Measurements from ENCODE around the gene PTPRM. TPM values are rescaled to one million over a fixed set of nuclear protein-coding genes. Genes with fewer than 3 reads are reported as not detected.
A peak's percentile ranks its signal among the peaks of the same experiment; 100 is the strongest.

The PTPRM gene
- total and polyA plus RNA-seq, 4 donors, result 61.1 to 146 (median 87.5) TPM

DNA sequence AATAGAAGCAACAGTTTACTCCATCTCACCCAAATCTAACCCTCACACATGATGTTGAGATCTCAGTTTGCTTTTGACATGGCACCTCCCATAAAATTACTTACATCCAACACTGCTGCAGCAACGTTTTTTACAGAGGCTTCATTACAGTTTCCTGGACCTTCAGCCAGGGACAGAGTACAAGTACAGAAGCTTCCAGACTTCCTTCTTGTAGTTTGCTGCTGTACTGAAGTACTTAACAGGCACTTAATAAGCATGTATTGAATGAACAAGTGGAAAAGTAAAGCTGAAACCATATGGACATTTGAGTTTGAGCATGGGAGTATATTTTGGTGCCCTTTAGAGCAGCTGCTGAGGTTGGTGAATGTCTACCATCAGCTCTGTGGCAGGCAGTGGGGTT lies 514.2 kb downstream of the PTPRM start:
- H3K27me3 ChIP-seq (ENCODE audit: control insufficient read depth in 3 of 3, insufficient read depth in 3 of 3, low read length in 2 of 3), result no peaks in the 10 kb centered on the region
- TF ChIP-seq, protein P1, sequence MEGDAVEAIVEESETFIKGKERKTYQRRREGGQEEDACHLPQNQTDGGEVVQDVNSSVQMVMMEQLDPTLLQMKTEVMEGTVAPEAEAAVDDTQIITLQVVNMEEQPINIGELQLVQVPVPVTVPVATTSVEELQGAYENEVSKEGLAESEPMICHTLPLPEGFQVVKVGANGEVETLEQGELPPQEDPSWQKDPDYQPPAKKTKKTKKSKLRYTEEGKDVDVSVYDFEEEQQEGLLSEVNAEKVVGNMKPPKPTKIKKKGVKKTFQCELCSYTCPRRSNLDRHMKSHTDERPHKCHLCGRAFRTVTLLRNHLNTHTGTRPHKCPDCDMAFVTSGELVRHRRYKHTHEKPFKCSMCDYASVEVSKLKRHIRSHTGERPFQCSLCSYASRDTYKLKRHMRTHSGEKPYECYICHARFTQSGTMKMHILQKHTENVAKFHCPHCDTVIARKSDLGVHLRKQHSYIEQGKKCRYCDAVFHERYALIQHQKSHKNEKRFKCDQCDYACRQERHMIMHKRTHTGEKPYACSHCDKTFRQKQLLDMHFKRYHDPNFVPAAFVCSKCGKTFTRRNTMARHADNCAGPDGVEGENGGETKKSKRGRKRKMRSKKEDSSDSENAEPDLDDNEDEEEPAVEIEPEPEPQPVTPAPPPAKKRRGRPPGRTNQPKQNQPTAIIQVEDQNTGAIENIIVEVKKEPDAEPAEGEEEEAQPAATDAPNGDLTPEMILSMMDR (IDR thresholded peaks at IDR 0.05; ENCODE audit: control extremely low read depth, extremely low read depth), result no peak
- H3K36me3 ChIP-seq (ENCODE audit: control insufficient read depth in 4 of 4, insufficient read depth in 4 of 4, low read length in 4 of 4), result peaks cover 2 to 6% (median 2%) of the 10 kb centered on the region in 4 donors
- H3K9me3 ChIP-seq (ENCODE audit: control insufficient read depth in 4 of 4, insufficient read depth in 3 of 4, low read length in 3 of 4), result no peaks in the 10 kb centered on the region
- no peak for ATAC-seq (ENCODE audit: insufficient read depth, low FRiP score)
- WGBS, 2 donors, result 11 to 19% methylated on average over 1 of the region's 1 CpG
- no peak overlapping the region for H3K9ac ChIP-seq (ENCODE audit: insufficient read depth in 1 of 2, low read length in 2 of 2)
- H3K4me1 ChIP-seq (ENCODE audit: control insufficient read depth in 5 of 5, insufficient read depth in 5 of 5, low read length in 5 of 5), result peaks cover 0 to 4% (median 0%) of the 10 kb centered on the region in 5 donors
- peak overlapping the region in 1 of 2 donors; percentile 15 for H3K27ac ChIP-seq (ENCODE audit: low read depth in 1 of 2, low read length in 1 of 2)
- no peak overlapping the region for H3K4me3 ChIP-seq
- peak in 1 of 3 donors; percentile 20 for DNase-seq

GRCh38 chr18:8081872-8082553 lies 514.9 kb downstream of the PTPRM start:
- Histone ChIP-seq H3K9me3 (ENCODE audit: control insufficient read depth in 4 of 4, insufficient read depth in 3 of 4, low read length in 3 of 4) (no peaks in the 10 kb centered on the region), H3K27ac (ENCODE audit: low read depth in 1 of 2, low read length in 1 of 2) (no peak overlapping the region), H3K4me3 (no peak overlapping the region), H3K4me1 (ENCODE audit: control insufficient read depth in 5 of 5, insufficient read depth in 5 of 5, low read length in 5 of 5) (peaks cover 0 to 4% (median 0%) of the 10 kb centered on the region in 5 donors), H3K9ac (ENCODE audit: insufficient read depth in 1 of 2, low read length in 2 of 2) (no peak overlapping the region), H3K27me3 (ENCODE audit: control insufficient read depth in 3 of 3, insufficient read depth in 3 of 3, low read length in 2 of 3) (no peaks in the 10 kb centered on the region), H3K36me3 (ENCODE audit: control insufficient read depth in 4 of 4, insufficient read depth in 4 of 4, low read length in 4 of 4) (peaks cover 2 to 6% (median 2%) of the 10 kb centered on the region in 4 donors)
- TF ChIP-seq, protein P1 (IDR thresholded peaks at IDR 0.05; ENCODE audit: control extremely low read depth, extremely low read depth), result no peak
- ATAC-seq (ENCODE audit: insufficient read depth, low FRiP score), result no peak
- WGBS, 2 donors, result 46 to 71% methylated on average over 3 of the region's 3 CpGs
- DNase-seq, result peak in 1 of 3 donors; percentile 32

GRCh38 chr18:8084160-8084559 lies 517.0 kb downstream of the PTPRM start:
- Histone ChIP-seq H3K27me3 (ENCODE audit: control insufficient read depth in 3 of 3, insufficient read depth in 3 of 3, low read length in 2 of 3) (no peaks in the 10 kb centered on the region), H3K27ac (ENCODE audit: low read depth in 1 of 2, low read length in 1 of 2) (no peak overlapping the region), H3K4me1 (ENCODE audit: control insufficient read depth in 5 of 5, insufficient read depth in 5 of 5, low read length in 5 of 5) (peaks cover 0 to 4% (median 0%) of the 10 kb centered on the region in 5 donors), H3K36me3 (ENCODE audit: control insufficient read depth in 4 of 4, insufficient read depth in 4 of 4, low read length in 4 of 4) (peaks cover 0 to 6% (median 3%) of the 10 kb centered on the region in 4 donors), H3K9me3 (ENCODE audit: control insufficient read depth in 4 of 4, insufficient read depth in 3 of 4, low read length in 3 of 4) (no peaks in the 10 kb centered on the region), H3K9ac (ENCODE audit: insufficient read depth in 1 of 2, low read length in 2 of 2) (no peak overlapping the region), H3K4me3 (no peak overlapping the region)
- DNase-seq, result peak; percentile 38 to 69 (median 57)
- TF ChIP-seq, protein P1 (IDR thresholded peaks at IDR 0.05; ENCODE audit: control extremely low read depth, extremely low read depth), result peak; percentile 4
- WGBS, 2 donors, result 74 to 77% methylated on average over 7 of the region's 7 CpGs
- no peak for ATAC-seq (ENCODE audit: insufficient read depth, low FRiP score)

Data from lung (tissue), 12 donors.